Epithelial cell of prostate (primary cell): ENCODE measurements around the gene RPS6KA5.
"Not testable (repeated sequence)": the region's sequence is repeated elsewhere in the genome, so short reads cannot be mapped to it uniquely, and the experiment has no call there.

Experiments used
- DNase-seq: peaks from one replicate; pipeline ENCODE4 v3.0.0-alpha.2; 2011; ENCODE audit warnings: low read depth, low spot score
- H3K27ac ChIP-seq: fragments of 450-650 bp; 2 replicates; pipeline ENCODE4 v1.5.1; 2017; ENCODE audit warnings: mild to moderate bottlenecking

The RPS6KA5 gene

DNA sequence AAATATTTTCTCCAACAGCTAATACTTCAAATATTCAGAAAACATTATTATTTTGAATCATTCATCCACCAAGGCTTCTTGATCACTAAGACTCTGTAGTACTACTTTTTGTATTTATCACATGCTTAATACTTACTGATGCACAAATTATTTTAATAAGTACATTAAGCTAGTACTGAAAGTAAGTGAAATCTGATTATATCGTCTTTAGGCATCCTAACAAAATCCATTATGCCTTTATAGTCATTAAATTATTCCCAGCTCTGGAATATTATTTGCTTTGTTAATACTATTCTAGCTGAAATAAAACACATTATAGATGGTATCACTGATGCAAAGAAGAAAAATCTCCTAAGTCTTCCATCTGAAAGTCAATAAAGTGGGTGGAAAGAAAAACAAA lies 169.1 kb downstream of the RPS6KA5 start:
- no peak for DNase-seq
- H3K27ac ChIP-seq = no peak overlapping the region

- no peak overlapping the region for H3K27ac ChIP-seq
- no peak for DNase-seq
Measured at GRCh38 chr14:90890322-90891020, 170.0 kb downstream of the RPS6KA5 start.

DNA sequence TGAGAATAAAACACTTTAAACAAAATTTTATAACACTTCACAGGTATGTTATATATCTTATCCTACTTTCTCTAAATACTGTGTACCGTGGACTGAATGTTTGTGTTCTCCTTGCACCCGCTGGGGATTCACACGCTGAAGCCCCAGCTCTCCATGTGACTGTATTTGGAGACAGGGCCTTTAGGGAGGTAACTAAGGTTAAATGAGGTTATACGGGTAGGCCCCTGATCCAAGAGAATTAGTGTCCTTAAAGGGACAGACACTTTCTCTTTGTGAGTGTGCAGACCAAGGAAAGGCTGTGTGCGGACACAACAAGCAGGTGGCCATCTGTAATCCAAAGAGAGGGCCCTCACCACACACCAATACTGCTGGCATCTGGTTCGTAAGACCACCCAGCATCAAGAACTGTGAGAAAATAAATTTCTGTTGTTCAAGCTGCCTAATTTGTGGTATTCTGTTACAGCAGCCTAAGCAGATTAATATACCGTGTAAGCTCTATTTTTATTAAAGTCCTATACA lies 174.1 kb downstream of the RPS6KA5 start:
- H3K27ac ChIP-seq = no peak overlapping the region
- DNase-seq = no peak

- peak; percentile 37 for DNase-seq
- peak overlapping the region; percentile 62 for H3K27ac ChIP-seq
Measured at GRCh38 chr14:90883782-90884181, 176.7 kb downstream of the RPS6KA5 start.

DNA sequence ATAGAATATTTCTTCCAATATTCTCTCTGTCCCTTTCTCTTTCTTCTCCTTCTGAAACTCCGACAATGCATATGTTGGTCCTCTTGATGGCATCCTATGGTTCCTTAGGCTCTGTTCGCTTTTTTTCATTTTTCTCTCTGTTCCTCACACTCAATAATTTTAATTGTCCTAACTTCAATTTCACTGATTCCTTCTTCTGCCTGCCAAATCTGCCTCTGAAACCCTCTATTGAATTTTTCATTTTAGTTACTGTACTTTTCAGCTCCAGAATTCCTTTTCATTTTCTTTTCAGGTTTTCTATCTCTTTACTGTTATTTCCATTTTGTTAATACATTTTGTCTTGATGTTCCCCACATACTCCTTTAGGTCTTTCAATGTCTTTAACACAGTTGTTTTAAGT lies 177.2 kb downstream of the RPS6KA5 start:
- no peak for DNase-seq
- H3K27ac ChIP-seq = peak overlapping the region; percentile 62

- H3K27ac ChIP-seq = no peak overlapping the region
Measured at GRCh38 chr14:90880282-90880681, 180.2 kb downstream of the RPS6KA5 start.

GRCh38 chr14:90874599-90874998 lies 185.8 kb downstream of the RPS6KA5 start:
- DNase-seq = no peak
- H3K27ac ChIP-seq = no peak overlapping the region

More at GRCh38 chr14:90880282-90880681, 180.2 kb downstream of the RPS6KA5 start:
- no peak for DNase-seq

- DNase-seq = peak; percentile 36
- peak overlapping the region; percentile 68 for H3K27ac ChIP-seq
Measured at GRCh38 chr14:90871605-90872233, 188.7 kb downstream of the RPS6KA5 start.

DNA sequence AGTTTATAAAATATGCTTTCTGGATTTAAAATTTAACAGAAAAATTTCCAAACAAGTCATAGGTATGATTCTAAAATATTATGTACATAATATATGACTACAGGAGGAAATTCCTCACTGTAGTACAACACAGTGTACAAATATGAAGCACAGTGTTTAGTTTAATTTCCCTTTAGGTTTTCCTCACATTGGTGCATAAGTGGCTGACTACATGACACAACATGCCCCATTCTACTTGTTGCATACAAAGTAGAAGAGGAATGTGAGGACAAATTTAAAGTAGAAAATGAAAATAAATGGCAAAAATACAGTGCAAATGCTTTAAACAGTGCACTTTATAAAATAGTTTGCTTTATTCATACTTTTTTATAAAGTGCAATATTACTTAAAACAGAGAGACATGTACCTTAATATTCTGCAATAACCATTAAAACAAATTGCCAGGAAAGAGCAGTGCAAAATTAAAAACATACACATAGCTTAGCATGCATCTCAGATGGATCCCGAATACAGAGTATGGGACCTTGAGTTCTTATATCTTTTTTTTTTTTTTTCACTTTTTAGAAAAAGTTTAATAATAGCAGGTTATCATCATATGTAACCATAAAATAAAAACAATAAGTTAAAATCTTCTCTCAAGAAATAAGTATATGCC lies 189.4 kb downstream of the RPS6KA5 start:
- peak; percentile 24 for DNase-seq
- peak overlapping the region; percentile 68 for H3K27ac ChIP-seq

DNA sequence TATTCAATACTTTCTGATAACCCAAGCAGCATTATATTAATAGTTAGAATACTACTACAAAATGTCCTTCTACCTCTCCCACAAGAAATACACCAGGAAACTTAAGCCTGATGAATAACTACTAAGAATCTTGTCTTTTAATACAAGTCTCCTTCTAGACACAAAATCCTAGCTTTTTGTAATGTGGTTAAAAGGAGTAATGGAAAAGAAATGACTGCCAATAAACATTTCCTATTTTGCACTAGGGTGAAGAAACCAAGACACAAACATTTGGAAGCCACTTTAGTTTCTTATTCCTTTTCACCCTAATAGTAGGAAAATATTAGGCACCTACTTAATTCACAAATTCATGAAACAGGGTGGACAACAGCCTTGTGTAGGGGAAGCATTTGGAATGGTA lies 192.9 kb downstream of the RPS6KA5 start:
- H3K27ac ChIP-seq = no peak overlapping the region

DNA sequence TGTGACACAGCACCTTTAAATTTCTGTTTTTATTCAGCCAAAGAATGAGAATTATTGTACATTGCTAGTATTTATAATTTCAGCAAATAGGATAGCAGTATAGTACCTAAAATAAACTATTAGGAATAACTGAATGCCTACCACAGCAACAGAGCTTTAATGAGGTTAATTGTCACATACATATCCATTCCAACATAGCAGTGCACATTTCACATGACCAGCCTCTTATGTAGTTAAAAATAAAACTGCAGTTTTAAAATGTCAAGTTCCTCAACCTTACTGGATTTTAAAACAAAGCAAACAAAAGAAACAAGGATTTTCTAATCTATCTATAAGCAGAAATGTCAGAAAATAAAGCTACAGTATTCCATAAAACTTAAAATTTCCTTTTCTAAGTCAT lies 193.6 kb downstream of the RPS6KA5 start:
- DNase-seq = no peak
- no peak overlapping the region for H3K27ac ChIP-seq

More for the DNA sequence above, 192.9 kb downstream of the RPS6KA5 start:
- DNase-seq = no peak

DNA sequence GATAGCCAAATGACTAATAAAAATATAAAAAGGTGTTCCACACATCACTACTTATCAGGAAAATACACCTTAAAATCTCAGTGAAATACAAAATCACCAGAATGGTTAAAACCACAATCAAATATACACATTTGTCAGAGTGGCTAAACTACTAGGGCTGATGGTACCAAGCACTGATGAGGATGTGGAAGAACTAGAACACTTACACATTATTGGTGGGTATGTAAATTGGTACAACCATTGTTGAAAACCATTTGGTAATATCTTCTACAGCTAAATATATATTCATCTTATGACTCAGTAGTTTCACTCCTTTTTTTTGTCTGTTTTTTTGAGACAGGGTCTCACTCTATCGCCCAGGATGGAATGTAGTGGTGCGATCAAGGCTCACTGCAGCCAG lies 195.7 kb downstream of the RPS6KA5 start:
- no peak overlapping the region for H3K27ac ChIP-seq
- no peak for DNase-seq

GRCh38 chr14:90858511-90858910 lies 201.9 kb downstream of the RPS6KA5 start:
- DNase-seq = no peak

GRCh38 chr14:90857866-90858265 lies 202.6 kb downstream of the RPS6KA5 start:
- no peak overlapping the region for H3K27ac ChIP-seq
- no peak for DNase-seq

More at GRCh38 chr14:90858511-90858910, 201.9 kb downstream of the RPS6KA5 start:
- no peak overlapping the region for H3K27ac ChIP-seq

- DNase-seq, H3K27ac ChIP-seq: not testable (repeated sequence)
Measured at GRCh38 chr14:90856115-90856514, 204.3 kb downstream of the RPS6KA5 start.

DNA sequence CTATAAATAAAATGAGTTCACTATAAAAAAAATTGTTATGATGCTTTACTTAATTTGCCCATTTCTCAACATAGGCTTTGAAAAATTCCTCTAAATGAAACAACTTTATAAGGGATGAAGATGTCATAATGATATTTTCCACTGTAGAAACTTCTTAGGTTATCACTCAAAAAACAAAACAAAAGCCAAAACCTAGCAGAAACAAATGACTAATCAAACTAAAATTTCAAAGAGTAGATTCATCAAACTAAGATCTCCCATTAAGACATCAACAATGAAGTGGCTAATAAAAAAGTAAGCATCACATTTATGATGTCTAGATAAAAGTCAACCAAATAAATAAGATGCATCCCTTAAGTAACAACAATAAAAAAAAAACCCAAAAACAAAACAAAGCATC lies 207.3 kb downstream of the RPS6KA5 start:
- no peak overlapping the region for H3K27ac ChIP-seq
- DNase-seq = no peak

DNA sequence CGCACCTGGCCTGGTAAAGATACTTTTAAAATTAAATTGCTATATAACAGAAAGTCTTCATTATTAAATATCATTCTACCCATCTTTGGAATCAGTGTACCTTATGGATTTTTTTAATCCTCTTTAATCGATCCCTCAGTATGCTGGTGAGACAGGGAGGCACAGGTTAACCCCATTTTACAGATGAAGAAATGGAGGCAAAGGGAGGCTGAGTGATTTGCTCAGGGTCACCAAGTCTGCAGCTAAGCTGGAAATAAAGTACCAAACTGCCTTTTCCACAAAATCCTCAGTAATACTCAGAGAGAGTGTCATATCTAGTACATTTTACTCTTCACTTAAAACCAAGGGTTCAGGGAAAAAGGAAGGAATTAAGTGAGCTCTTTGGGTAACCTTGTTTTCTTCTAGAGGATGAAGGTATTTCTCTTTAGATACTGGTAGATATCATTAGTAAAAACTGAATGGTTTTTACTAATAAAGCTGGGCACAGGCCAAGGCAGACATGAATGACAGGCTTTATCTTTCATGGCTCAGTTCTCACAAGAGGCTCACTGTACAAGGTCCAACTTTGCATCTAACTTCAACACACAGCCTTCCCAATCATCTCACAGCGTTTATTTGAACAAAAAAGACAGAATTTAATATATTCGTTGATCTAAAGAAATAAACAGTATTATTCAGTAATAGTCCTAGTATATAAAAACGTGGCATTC lies 209.0 kb downstream of the RPS6KA5 start:
- no peak for DNase-seq
- peak overlapping the region; percentile 81 for H3K27ac ChIP-seq

DNA sequence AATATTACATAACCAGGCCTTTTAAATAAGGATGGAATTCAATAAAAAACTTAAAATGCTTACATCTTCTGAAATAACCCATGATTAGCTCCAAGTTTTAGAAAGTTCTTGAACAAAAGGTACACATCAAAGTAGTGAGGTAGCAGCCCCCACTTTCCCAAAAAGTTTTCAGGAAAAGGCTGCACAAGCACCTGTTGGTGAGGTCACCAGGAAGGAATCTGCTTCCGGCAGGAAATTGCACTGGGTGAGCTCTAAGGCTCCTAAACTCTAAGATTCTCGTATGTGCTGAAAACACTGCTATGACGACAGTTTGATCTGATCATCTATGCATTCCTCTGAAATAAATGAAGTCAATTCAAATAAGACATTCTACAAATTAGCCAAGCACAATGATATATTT lies 210.0 kb downstream of the RPS6KA5 start:
- H3K27ac ChIP-seq = peak overlapping the region; percentile 81
- DNase-seq = no peak

DNA sequence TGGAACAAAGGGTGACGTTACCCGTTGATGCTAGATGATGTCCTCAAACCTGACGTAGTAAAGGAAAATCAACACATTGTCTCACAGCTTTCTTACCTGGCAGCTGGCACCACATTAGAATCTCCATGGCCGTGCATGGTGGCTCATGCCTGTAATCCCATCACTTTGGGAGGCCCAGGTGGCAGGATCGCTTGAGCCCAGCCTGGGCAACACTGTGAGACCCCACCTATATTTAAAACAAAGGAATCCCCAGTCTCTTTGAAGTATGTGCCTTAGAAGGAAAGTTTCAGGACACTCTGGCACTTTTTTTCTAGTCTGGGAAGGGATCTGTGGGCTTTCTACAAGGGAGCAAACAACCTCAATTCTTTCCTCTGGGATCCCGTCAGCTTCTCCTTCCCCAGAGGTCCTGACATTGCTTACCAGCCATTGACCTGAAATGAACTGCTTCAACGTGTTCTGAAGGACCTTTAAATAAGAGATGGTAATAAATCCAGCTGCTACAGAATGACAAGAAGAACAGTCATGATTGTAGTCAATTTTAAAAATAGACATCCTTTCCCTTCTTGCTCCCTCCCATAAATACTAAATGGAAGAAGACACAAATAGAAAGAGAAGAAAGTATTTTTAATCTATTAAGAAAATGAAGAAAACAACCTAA lies 210.5 kb downstream of the RPS6KA5 start:
- peak overlapping the region; percentile 81 for H3K27ac ChIP-seq
- DNase-seq = no peak
